CD4-positive, alpha-beta memory T cell (primary cell): ENCODE measurements around the gene CERS6. TPM values are rescaled to one million over a fixed set of nuclear protein-coding genes. Genes with fewer than 3 reads are reported as not detected.

Experiments
- CTCF ChIA-PET: fragments of 350-600 bp; sonication (Branson Sonifier 250); formaldehyde crosslinking; loops from one replicate; lab custom pipeline; 2021; ENCODE audit warnings: inconsistent platforms; ENCODE audit not compliant: partially characterized antibody; lab: Charles Lee
- POLR2A ChIA-PET: fragments of 350-600 bp; sonication (Branson Sonifier 250); formaldehyde crosslinking; loops from one replicate; lab custom pipeline; 2021; ENCODE audit not compliant: partially characterized antibody; lab: Charles Lee
- DNase-seq, 5 donors: peaks; one replicate each; pipeline versions ENCODE4 v3.0.0 to v3.0.0-alpha.2; 2020 to 2022; ENCODE audit warnings: mixed read lengths in 1 of 5
- H3K27ac ChIP-seq: one replicate; pipeline ENCODE4 v1.7.0; 2013; ENCODE audit warnings: low read depth, low read length
- H3K27me3 ChIP-seq: 2 replicates; pipeline ENCODE4 v1.7.0; 2013; ENCODE audit warnings: mild to moderate bottlenecking, low read length, moderate library complexity; ENCODE audit not compliant: insufficient read depth
- H3K36me3 ChIP-seq: 2 replicates; pipeline ENCODE4 v1.7.0; 2013; ENCODE audit warnings: mild to moderate bottlenecking, low read length, moderate library complexity; ENCODE audit not compliant: insufficient read depth
- H3K4me1 ChIP-seq: 2 replicates; pipeline ENCODE4 v1.7.0; 2013; ENCODE audit warnings: mild to moderate bottlenecking, low read length, moderate library complexity; ENCODE audit not compliant: insufficient read depth
- H3K4me3 ChIP-seq, 2 donors: one replicate each; pipeline ENCODE4 v1.7.0; 2013; ENCODE audit warnings: low read length in 2 of 2, mild to moderate bottlenecking in 1 of 2
- H3K9me3 ChIP-seq, 2 donors: one replicate each; pipeline ENCODE4 v1.7.0; 2013; ENCODE audit warnings: low read length in 2 of 2, control low read depth in 1 of 2; ENCODE audit not compliant: control insufficient read depth in 1 of 2
- H3K27ac Mint-ChIP-seq, 7 donors: one replicate each; pipeline ENCODE4 v1.8.0; 2020 to 2021; ENCODE audit warnings: mixed read lengths in 7 of 7, mild to moderate bottlenecking in 6 of 7, inconsistent platforms in 3 of 7, moderate library complexity in 3 of 7
- H3K27me3 Mint-ChIP-seq, 2 donors: one replicate each; pipeline ENCODE4 v1.8.0; 2020 to 2021; ENCODE audit warnings: mixed read lengths in 2 of 2
- H3K36me3 Mint-ChIP-seq, 2 donors: one replicate each; pipeline ENCODE4 v1.8.0; 2020 to 2021; ENCODE audit warnings: mixed read lengths in 2 of 2, inconsistent platforms in 1 of 2, mild to moderate bottlenecking in 1 of 2
- H3K4me1 Mint-ChIP-seq, 4 donors: one replicate each; pipeline ENCODE4 v1.8.0; 2020 to 2021; ENCODE audit warnings: mixed read lengths in 4 of 4, mild to moderate bottlenecking in 1 of 4
- H3K4me3 Mint-ChIP-seq, 8 donors: one replicate each; pipeline ENCODE4 v1.8.0; 2020 to 2021; ENCODE audit warnings: mixed read lengths in 8 of 8, mild to moderate bottlenecking in 7 of 8, moderate library complexity in 6 of 8, inconsistent platforms in 3 of 8
- H3K9me3 Mint-ChIP-seq, 8 donors: one replicate each; pipeline ENCODE4 v1.8.0; 2020 to 2021; ENCODE audit warnings: mixed read lengths in 8 of 8, mild to moderate bottlenecking in 5 of 8, inconsistent platforms in 3 of 8, moderate library complexity in 1 of 8
- intact Hi-C: fragments of 100-400 bp; cut with micrococcal nuclease; formaldehyde crosslinking; loops from one replicate; pipeline ENCODE4 v1.15.1; 2023
- polyA plus RNA-seq, 2 donors: library from polyadenylated mRNA; unstranded; fragments of 300-500 nt; fragmentation: Illumina TruSeq; gene quantifications; one replicate each; pipeline ENCODE4 v1.2.3, GENCODE V29; 2021
- total RNA-seq, 2 experiments: library from RNA; stranded (reverse); gene quantifications; one replicate each; pipeline ENCODE4 v1.2.3, GENCODE V29; 2021

The CERS6 gene
- total and polyA plus RNA-seq, 4 experiments from 2014 or later, result 5.1 to 11.3 (median 7.6) TPM

DNA sequence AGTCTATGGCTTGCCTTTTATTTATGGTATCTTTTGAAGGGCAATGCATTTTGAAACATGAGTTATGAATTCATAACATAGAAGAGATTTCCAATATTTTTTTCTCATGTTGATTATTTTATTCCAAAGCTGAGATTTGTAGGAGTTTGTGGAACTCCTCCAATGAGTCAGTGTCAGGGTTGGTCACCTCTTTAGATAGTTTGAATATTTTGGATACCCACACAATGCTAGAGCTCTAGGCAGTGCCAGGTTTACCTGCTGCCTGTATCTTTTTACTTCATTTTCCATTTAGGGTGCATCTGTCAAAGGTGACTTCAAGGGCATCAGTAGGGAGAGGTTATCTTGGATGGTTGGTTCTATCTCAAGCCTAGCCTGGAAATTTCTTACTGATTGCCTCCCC, 152.7 kb downstream of the CERS6 start:
- H3K4me3 Mint-ChIP-seq, result no peak overlapping the region
- H3K27ac ChIP-seq, result no peak overlapping the region
- H3K36me3 Mint-ChIP-seq, result peaks cover 16 to 33% of the 10 kb centered on the region in 2 donors
- ChIA-PET CTCF (no interaction called here), POLR2A (no interaction called here)
- no peaks in the 10 kb centered on the region for H3K27me3 ChIP-seq
- peaks cover 0 to 8% of the 10 kb centered on the region in 2 donors for H3K9me3 ChIP-seq
- peaks cover 5 to 19% (median 8%) of the 10 kb centered on the region in 4 donors for H3K4me1 Mint-ChIP-seq
- peaks cover 3 to 28% (median 21%) of the 10 kb centered on the region in 8 donors for H3K9me3 Mint-ChIP-seq
- H3K36me3 ChIP-seq, result no peaks in the 10 kb centered on the region
- intact Hi-C loops, result no loop called here
- no peak overlapping the region for H3K4me3 ChIP-seq
- H3K27me3 Mint-ChIP-seq, result no peaks in the 10 kb centered on the region
- H3K27ac Mint-ChIP-seq, result no peak overlapping the region
- H3K4me1 ChIP-seq, result peaks cover 6% of the 10 kb centered on the region
- DNase-seq, result no peak

- Histone ChIP-seq H3K4me1 (peaks cover 6% of the 10 kb centered on the region), H3K4me3 (no peak overlapping the region), H3K36me3 (no peaks in the 10 kb centered on the region), H3K9me3 (no peaks in the 10 kb centered on the region), H3K27ac (no peak overlapping the region), H3K27me3 (no peaks in the 10 kb centered on the region)
- Mint-ChIP-seq H3K27ac (no peak overlapping the region), H3K4me3 (no peak overlapping the region), H3K9me3 (peaks cover 0 to 10% (median 7%) of the 10 kb centered on the region in 8 donors), H3K27me3 (no peaks in the 10 kb centered on the region), H3K4me1 (peaks cover 6 to 19% (median 8%) of the 10 kb centered on the region in 4 donors), H3K36me3 (peaks cover 8 to 33% of the 10 kb centered on the region in 2 donors)
- ChIA-PET POLR2A (no interaction called here), CTCF (no interaction called here)
- DNase-seq, result no peak
- intact Hi-C loops, result loop anchor here (5.0 kb wide), 1 partner anchor 264 kb away; no protein-coding TSS in a partner anchor
These were observed 155.0 kb downstream of the CERS6 start for GRCh38 chr2:168611091-168611490.

- Histone ChIP-seq H3K4me3 (no peak overlapping the region), H3K4me1 (peaks cover 6% of the 10 kb centered on the region), H3K27me3 (no peaks in the 10 kb centered on the region), H3K27ac (no peak overlapping the region), H3K36me3 (no peaks in the 10 kb centered on the region), H3K9me3 (no peaks in the 10 kb centered on the region)
- Mint-ChIP-seq H3K4me1 (peaks cover 6 to 19% (median 8%) of the 10 kb centered on the region in 4 donors), H3K4me3 (peak overlapping the region in 2 of 8 donors; percentile 13 to 18), H3K27me3 (no peaks in the 10 kb centered on the region), H3K9me3 (peaks cover 0 to 4% (median 0%) of the 10 kb centered on the region in 8 donors), H3K27ac (peak overlapping the region in 2 of 7 donors; percentile 3 to 43), H3K36me3 (peaks cover 3 to 25% of the 10 kb centered on the region in 2 donors)
- CTCF ChIA-PET, result no interaction called here
- no peak for DNase-seq
- POLR2A ChIA-PET, result no interaction called here
- intact Hi-C loops, result loop anchor here (5.0 kb wide), 1 partner anchor 265 kb away; no protein-coding TSS in a partner anchor
These were observed 156.0 kb downstream of the CERS6 start for GRCh38 chr2:168611896-168612650.

- Histone ChIP-seq H3K27ac (no peak overlapping the region), H3K36me3 (no peaks in the 10 kb centered on the region), H3K9me3 (no peaks in the 10 kb centered on the region), H3K4me3 (no peak overlapping the region), H3K4me1 (peaks cover 6% of the 10 kb centered on the region), H3K27me3 (no peaks in the 10 kb centered on the region)
- no peak for DNase-seq
- Mint-ChIP-seq H3K27ac (no peak overlapping the region), H3K27me3 (no peaks in the 10 kb centered on the region), H3K4me3 (no peak overlapping the region), H3K36me3 (peaks cover 3 to 25% of the 10 kb centered on the region in 2 donors), H3K9me3 (peaks cover 0 to 4% (median under 1%) of the 10 kb centered on the region in 8 donors), H3K4me1 (peaks cover 6 to 19% (median 8%) of the 10 kb centered on the region in 4 donors)
- intact Hi-C loops, result loop anchor here (5.0 kb wide), 1 partner anchor 265 kb away; no protein-coding TSS in a partner anchor
- CTCF ChIA-PET, result no interaction called here
- POLR2A ChIA-PET, result no interaction called here
These were observed 156.6 kb downstream of the CERS6 start for GRCh38 chr2:168612719-168613118.

DNA sequence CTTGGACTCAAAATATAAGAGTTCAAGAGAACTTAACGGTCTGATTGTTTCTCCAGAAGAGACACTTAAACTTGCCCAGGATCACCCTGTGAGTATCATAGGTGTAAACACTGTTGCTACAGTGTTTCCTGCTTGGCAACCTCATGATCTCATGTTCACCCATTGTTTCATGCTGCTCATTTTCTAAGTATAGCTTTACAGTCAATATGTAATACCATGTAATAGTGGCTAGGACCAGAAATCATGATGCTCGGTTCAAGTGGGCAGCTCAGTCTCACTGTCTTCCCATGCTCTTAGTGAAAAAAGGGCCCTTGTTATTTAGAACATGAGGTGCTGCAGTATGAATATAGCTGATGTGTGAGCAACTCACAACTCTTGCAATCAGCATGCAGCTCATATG, 157.5 kb downstream of the CERS6 start:
- H3K27me3 ChIP-seq, result no peaks in the 10 kb centered on the region
- intact Hi-C loops, result loop anchor here (5.0 kb wide), 1 partner anchor 266 kb away; no protein-coding TSS in a partner anchor
- H3K9me3 ChIP-seq, result no peaks in the 10 kb centered on the region
- peaks cover 3 to 25% of the 10 kb centered on the region in 2 donors for H3K36me3 Mint-ChIP-seq
- H3K27ac ChIP-seq, result no peak overlapping the region
- H3K27ac Mint-ChIP-seq, result no peak overlapping the region
- no peaks in the 10 kb centered on the region for H3K27me3 Mint-ChIP-seq
- H3K36me3 ChIP-seq, result no peaks in the 10 kb centered on the region
- H3K4me1 Mint-ChIP-seq, result peaks cover 6 to 19% (median 8%) of the 10 kb centered on the region in 4 donors
- CTCF ChIA-PET, result interaction anchor here (1.7 kb wide), 1 partner anchor 12 kb away, joined by 4 read pairs; no protein-coding TSS in a partner anchor
- DNase-seq, result no peak
- H3K9me3 Mint-ChIP-seq, result peaks cover 0 to 4% (median under 1%) of the 10 kb centered on the region in 8 donors
- POLR2A ChIA-PET, result no interaction called here
- peaks cover 6% of the 10 kb centered on the region for H3K4me1 ChIP-seq
- H3K4me3 Mint-ChIP-seq, result no peak overlapping the region
- no peak overlapping the region for H3K4me3 ChIP-seq

GRCh38 chr2:168614172-168615018, 158.3 kb downstream of the CERS6 start:
- ChIA-PET CTCF (interaction anchor here (1.7 kb wide), 1 partner anchor 11 kb away, joined by 4 read pairs; no protein-coding TSS in a partner anchor), POLR2A (no interaction called here)
- intact Hi-C loops, result loop anchor here (5.0 kb wide), 1 partner anchor 267 kb away; no protein-coding TSS in a partner anchor
- Mint-ChIP-seq H3K4me1 (peaks cover 6 to 19% (median 9%) of the 10 kb centered on the region in 4 donors), H3K27ac (no peak overlapping the region), H3K4me3 (no peak overlapping the region), H3K9me3 (peaks cover 0 to 5% (median under 1%) of the 10 kb centered on the region in 8 donors), H3K27me3 (no peaks in the 10 kb centered on the region), H3K36me3 (peaks cover 3 to 25% of the 10 kb centered on the region in 2 donors)
- Histone ChIP-seq H3K9me3 (no peaks in the 10 kb centered on the region), H3K36me3 (no peaks in the 10 kb centered on the region), H3K27ac (no peak overlapping the region), H3K4me1 (peaks cover 6% of the 10 kb centered on the region), H3K4me3 (no peak overlapping the region), H3K27me3 (no peaks in the 10 kb centered on the region)
- DNase-seq, result no peak
